HFFc6 (cell line): ENCODE measurements around the gene LYSMD3. TPM values are rescaled to one million over a fixed set of nuclear protein-coding genes. Genes with fewer than 3 reads are reported as not detected.

ENCODE experiments used
- DNase-seq: peaks from one replicate; pipeline ENCODE4 v3.0.0-alpha.2; 2018
- H3K27ac Mint-ChIP-seq: 2 replicates; pipeline ENCODE4 v1.8.0; 2020; ENCODE audit warnings: mild to moderate bottlenecking, mixed read lengths
- H3K27me3 Mint-ChIP-seq: 2 replicates; pipeline ENCODE4 v1.8.0; 2021; ENCODE audit warnings: mild to moderate bottlenecking, moderate library complexity, mixed read lengths; ENCODE audit not compliant: insufficient read depth
- H3K36me3 Mint-ChIP-seq: 2 replicates; pipeline ENCODE4 v1.8.0; 2021; ENCODE audit warnings: low read depth, mixed read lengths
- H3K4me1 Mint-ChIP-seq: 2 replicates; pipeline ENCODE4 v1.8.0; 2020; ENCODE audit warnings: low read depth, mixed read lengths
- H3K4me3 Mint-ChIP-seq: 2 replicates; pipeline ENCODE4 v1.8.0; 2020; ENCODE audit warnings: mild to moderate bottlenecking, moderate library complexity, mixed read lengths
- H3K9me3 Mint-ChIP-seq: 2 replicates; pipeline ENCODE4 v1.8.0; 2020; ENCODE audit warnings: mild to moderate bottlenecking, mixed read lengths
- CTCF ChIP-seq: fragments of 200-600 bp; sonication (generic); IDR thresholded peaks from 2 replicates; pipeline ENCODE4 v1.5.0; 2021; ENCODE audit warnings: antibody characterized with exemption, mild to moderate bottlenecking
- total RNA-seq, 6 experiments: library from RNA; stranded (reverse); fragmentation: NEBNext Ultra II Directional; extraction: Animal tissue kit (Norgen Biotek cat#: 25700); gene quantifications; 2 replicates in 1 of 6; 3 replicates in 5 of 6; pipeline ENCODE4 v1.2.3, GENCODE V29; 2021

Gene LYSMD3
- total RNA-seq, 6 experiments from 2014 or later: 28.5 to 34.8 (median 31.6) TPM

- no peak for DNase-seq
- Mint-ChIP-seq H3K27me3 (no peaks in the 10 kb centered on the region; the same call in 1 of the 2 replicates), H3K27ac (peak overlapping the region; percentile 77), H3K4me3 (peak overlapping the region; percentile 72), H3K9me3 (no peaks in the 10 kb centered on the region), H3K36me3 (no peaks in the 10 kb centered on the region; the same call in none of the 2 replicates), H3K4me1 (peaks cover 28% of the 10 kb centered on the region)
- no peak for TF ChIP-seq CTCF
Observed at GRCh38 chr5:90503596-90503995, 25.8 kb downstream of the LYSMD3 start.

GRCh38 chr5:90495146-90495545 is 34.2 kb downstream of the LYSMD3 start:
- Mint-ChIP-seq H3K27ac (no peak overlapping the region), H3K4me1 (no peaks in the 10 kb centered on the region), H3K27me3 (no peaks in the 10 kb centered on the region), H3K36me3 (peaks cover 18% of the 10 kb centered on the region), H3K9me3 (no peaks in the 10 kb centered on the region), H3K4me3 (no peak overlapping the region)
- no peak for TF ChIP-seq CTCF
- no peak for DNase-seq

GRCh38 chr5:90494043-90494442 is 35.3 kb downstream of the LYSMD3 start:
- no peak for DNase-seq
- Mint-ChIP-seq H3K9me3 (no peaks in the 10 kb centered on the region), H3K27me3 (no peaks in the 10 kb centered on the region), H3K36me3 (peaks cover 18% of the 10 kb centered on the region), H3K4me1 (peaks cover 4% of the 10 kb centered on the region), H3K27ac (no peak overlapping the region), H3K4me3 (no peak overlapping the region)
- TF ChIP-seq CTCF: no peak

- Mint-ChIP-seq H3K36me3 (peaks cover 8% of the 10 kb centered on the region), H3K27ac (peak overlapping the region; percentile 80), H3K9me3 (no peaks in the 10 kb centered on the region), H3K4me1 (peaks cover 29% of the 10 kb centered on the region), H3K27me3 (no peaks in the 10 kb centered on the region), H3K4me3 (peak overlapping the region; percentile 63)
- no peak for TF ChIP-seq CTCF
- DNase-seq: peak; percentile 71
Observed at GRCh38 chr5:90488791-90489190, 40.6 kb downstream of the LYSMD3 start.

- H3K4me3 Mint-ChIP-seq: no peak overlapping the region
- peaks cover 48% of the 10 kb centered on the region for H3K4me1 Mint-ChIP-seq
- no peaks in the 10 kb centered on the region for H3K27me3 Mint-ChIP-seq
- no peaks in the 10 kb centered on the region for H3K9me3 Mint-ChIP-seq
- H3K36me3 Mint-ChIP-seq: peaks cover 14% of the 10 kb centered on the region
- H3K27ac Mint-ChIP-seq: no peak overlapping the region
- TF ChIP-seq CTCF: no peak
- no peak for DNase-seq
Observed at GRCh38 chr5:90484540-90484939, 44.8 kb downstream of the LYSMD3 start.

GRCh38 chr5:90483206-90483605 is 46.2 kb downstream of the LYSMD3 start:
- Mint-ChIP-seq H3K4me1 (peaks cover 41% of the 10 kb centered on the region), H3K9me3 (no peaks in the 10 kb centered on the region), H3K36me3 (peaks cover 14% of the 10 kb centered on the region), H3K27ac (no peak overlapping the region; the same call in 1 of the 2 replicates), H3K27me3 (no peaks in the 10 kb centered on the region), H3K4me3 (no peak overlapping the region)
- no peak for TF ChIP-seq CTCF
- DNase-seq: no peak
